Renal cortical epithelial cell (primary cell): ENCODE results near the gene PDE11A. TPM values are rescaled to one million over a fixed set of nuclear protein-coding genes. Genes with fewer than 3 reads are reported as not detected.
A peak's percentile ranks its signal among the peaks of the same experiment; 100 is the strongest.

Experiments
- DNase-seq: peaks from one replicate; pipeline ENCODE4 v3.0.0-alpha.2; 2011; ENCODE audit warnings: low read depth
- total RNA-seq: library from RNA; depleted of rRNA; stranded (reverse); fragments of >200 nt; gene quantifications from 2 replicates; pipeline ENCODE4 v1.2.3, GENCODE V29; 2014

PDE11A gene
- total RNA-seq, 1 donor from 2014 or later, result 5.8 TPM

GRCh38 chr2:177670791-177671535 is 401.6 kb downstream of the PDE11A start:
- DNase-seq, result peak; percentile 69

GRCh38 chr2:177669625-177670330 is 402.8 kb downstream of the PDE11A start:
- no peak for DNase-seq

GRCh38 chr2:177669201-177669600 is 403.4 kb downstream of the PDE11A start:
- no peak for DNase-seq

- no peak for DNase-seq
Measured at GRCh38 chr2:177668617-177669016, 404.0 kb downstream of the PDE11A start.

- peak; percentile 64 for DNase-seq
Measured at GRCh38 chr2:177667626-177668025, 405.0 kb downstream of the PDE11A start.

- no peak for DNase-seq
Measured at GRCh38 chr2:177666408-177666807, 406.2 kb downstream of the PDE11A start.

- no peak for DNase-seq
Measured at GRCh38 chr2:177665948-177666347, 406.6 kb downstream of the PDE11A start.

- no peak for DNase-seq
Measured at GRCh38 chr2:177665328-177665727, 407.2 kb downstream of the PDE11A start.

GRCh38 chr2:177662895-177663294 is 409.7 kb downstream of the PDE11A start:
- DNase-seq, result no peak

- DNase-seq, result no peak
Measured at GRCh38 chr2:177660742-177661141, 411.8 kb downstream of the PDE11A start.

GRCh38 chr2:177658309-177658708 is 414.3 kb downstream of the PDE11A start:
- DNase-seq, result no peak

- peak; percentile 66 for DNase-seq
Measured at GRCh38 chr2:177651833-177652232, 420.7 kb downstream of the PDE11A start.

GRCh38 chr2:177649568-177650518 is 422.7 kb downstream of the PDE11A start:
- DNase-seq, result no peak

- DNase-seq, result no peak
Measured at GRCh38 chr2:177646791-177647190, 425.8 kb downstream of the PDE11A start.

- DNase-seq, result no peak
Measured at GRCh38 chr2:177646241-177646640, 426.3 kb downstream of the PDE11A start.

- no peak for DNase-seq
Measured at GRCh38 chr2:177641331-177641730, 431.2 kb downstream of the PDE11A start.

- no peak for DNase-seq
Measured at GRCh38 chr2:177640423-177640822, 432.2 kb downstream of the PDE11A start.

- no peak for DNase-seq
Measured at GRCh38 chr2:177639262-177639914, 433.2 kb downstream of the PDE11A start.

- no peak for DNase-seq
Measured at GRCh38 chr2:177638507-177638906, 434.1 kb downstream of the PDE11A start.

GRCh38 chr2:177636672-177637071 is 435.9 kb downstream of the PDE11A start:
- DNase-seq, result no peak

GRCh38 chr2:177635696-177636095 is 436.9 kb downstream of the PDE11A start:
- no peak for DNase-seq

GRCh38 chr2:177633910-177634294 is 438.7 kb downstream of the PDE11A start:
- DNase-seq, result peak; percentile 30
